ENCODE data around the gene RPL13A. TPM values are rescaled to one million over a fixed set of nuclear protein-coding genes. Genes with fewer than 3 reads are reported as not detected.
A peak's percentile ranks its signal among the peaks of the same experiment; 100 is the strongest.

Gene RPL13A
- polyA plus RNA-seq, 1 experiment = 2,322 TPM

DNA sequence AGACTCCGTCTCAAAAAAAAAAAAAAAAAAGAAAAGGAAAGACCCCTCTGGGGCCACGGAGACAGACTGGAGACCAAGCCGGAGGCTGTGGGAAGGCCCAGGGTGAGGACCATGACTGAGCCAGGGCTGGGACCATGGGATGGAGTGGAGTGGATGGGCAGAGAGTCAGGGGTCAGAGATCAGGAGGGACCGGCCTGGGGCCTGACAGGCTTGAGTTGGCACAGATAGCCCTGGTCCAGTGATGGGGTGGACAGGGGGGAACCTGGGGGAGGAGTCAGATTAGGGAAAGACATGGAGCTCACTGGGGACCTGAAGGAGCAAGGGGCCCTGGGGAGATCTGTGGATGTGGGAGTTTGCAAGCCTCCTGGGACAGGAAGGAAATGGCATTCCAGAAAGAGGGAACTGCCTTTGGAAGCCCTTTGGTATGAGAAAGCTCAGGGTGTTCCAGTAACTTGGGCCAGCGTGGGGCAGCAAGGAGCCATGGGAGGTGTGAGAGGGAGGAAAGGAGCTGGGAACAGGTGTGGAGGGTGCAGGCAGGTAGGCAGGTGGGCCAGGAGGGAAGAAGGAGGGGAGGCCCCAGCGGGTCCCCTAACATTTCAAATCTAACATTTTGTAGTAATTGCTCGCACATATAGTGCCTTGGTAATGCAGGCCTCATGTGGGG, 6.3 kb upstream of the RPL13A start:
- TF ChIP-seq, protein P1, sequence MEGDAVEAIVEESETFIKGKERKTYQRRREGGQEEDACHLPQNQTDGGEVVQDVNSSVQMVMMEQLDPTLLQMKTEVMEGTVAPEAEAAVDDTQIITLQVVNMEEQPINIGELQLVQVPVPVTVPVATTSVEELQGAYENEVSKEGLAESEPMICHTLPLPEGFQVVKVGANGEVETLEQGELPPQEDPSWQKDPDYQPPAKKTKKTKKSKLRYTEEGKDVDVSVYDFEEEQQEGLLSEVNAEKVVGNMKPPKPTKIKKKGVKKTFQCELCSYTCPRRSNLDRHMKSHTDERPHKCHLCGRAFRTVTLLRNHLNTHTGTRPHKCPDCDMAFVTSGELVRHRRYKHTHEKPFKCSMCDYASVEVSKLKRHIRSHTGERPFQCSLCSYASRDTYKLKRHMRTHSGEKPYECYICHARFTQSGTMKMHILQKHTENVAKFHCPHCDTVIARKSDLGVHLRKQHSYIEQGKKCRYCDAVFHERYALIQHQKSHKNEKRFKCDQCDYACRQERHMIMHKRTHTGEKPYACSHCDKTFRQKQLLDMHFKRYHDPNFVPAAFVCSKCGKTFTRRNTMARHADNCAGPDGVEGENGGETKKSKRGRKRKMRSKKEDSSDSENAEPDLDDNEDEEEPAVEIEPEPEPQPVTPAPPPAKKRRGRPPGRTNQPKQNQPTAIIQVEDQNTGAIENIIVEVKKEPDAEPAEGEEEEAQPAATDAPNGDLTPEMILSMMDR (IDR thresholded peaks at IDR 0.05; ENCODE audit: insufficient read depth, low read depth, low read length) = no peak
- Histone ChIP-seq H3K36me3 (ENCODE audit: control insufficient read depth, insufficient read depth, low read length) (no peaks in the 10 kb centered on the region), H3K4me3 (ENCODE audit: low read depth, low read length) (no peak overlapping the region), H3K27me3 (ENCODE audit: control insufficient read depth, insufficient read depth, low read length) (no peaks in the 10 kb centered on the region)
- ChIA-PET CTCF (interaction anchor here (0.9 kb wide), 1 partner anchor 66 kb away, joined by 3 read pairs; no protein-coding TSS in a partner anchor), POLR2A (no interaction called here)
- no peak for DNase-seq (ENCODE audit: low read depth)

DNA sequence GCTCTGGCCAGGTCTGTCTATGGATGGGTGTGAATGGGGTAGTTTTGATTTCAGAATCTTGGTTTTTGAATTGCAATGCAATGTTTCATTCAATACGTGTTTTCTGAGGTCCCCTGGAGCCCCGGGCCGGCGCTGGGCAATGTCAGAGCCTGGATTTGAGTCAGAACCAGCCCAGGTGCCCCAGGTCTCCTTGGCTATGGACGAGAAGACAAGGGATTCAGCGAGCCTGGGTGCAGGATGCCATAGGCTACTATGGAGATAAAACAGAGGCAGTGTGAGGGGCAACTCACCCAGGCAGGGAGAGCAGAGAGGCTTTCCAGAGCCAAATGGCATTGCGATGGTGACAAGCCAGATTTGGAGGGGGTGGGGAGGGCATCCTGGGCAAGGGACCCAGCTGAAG, 1.2 kb upstream of the RPL13A start:
- ChIA-PET CTCF (interaction anchor here (2.0 kb wide), 1 partner anchor 9 kb away, joined by 8 read pairs; no protein-coding TSS in a partner anchor), POLR2A (no interaction called here)
- Histone ChIP-seq H3K36me3 (ENCODE audit: control insufficient read depth, insufficient read depth, low read length) (peaks cover 22% of the 10 kb centered on the region), H3K4me3 (ENCODE audit: low read depth, low read length) (no peak overlapping the region), H3K27me3 (ENCODE audit: control insufficient read depth, insufficient read depth, low read length) (no peaks in the 10 kb centered on the region)
- no peak for DNase-seq (ENCODE audit: low read depth)
- TF ChIP-seq, protein P1 (IDR thresholded peaks at IDR 0.05; ENCODE audit: insufficient read depth, low read depth, low read length) = no peak

DNA sequence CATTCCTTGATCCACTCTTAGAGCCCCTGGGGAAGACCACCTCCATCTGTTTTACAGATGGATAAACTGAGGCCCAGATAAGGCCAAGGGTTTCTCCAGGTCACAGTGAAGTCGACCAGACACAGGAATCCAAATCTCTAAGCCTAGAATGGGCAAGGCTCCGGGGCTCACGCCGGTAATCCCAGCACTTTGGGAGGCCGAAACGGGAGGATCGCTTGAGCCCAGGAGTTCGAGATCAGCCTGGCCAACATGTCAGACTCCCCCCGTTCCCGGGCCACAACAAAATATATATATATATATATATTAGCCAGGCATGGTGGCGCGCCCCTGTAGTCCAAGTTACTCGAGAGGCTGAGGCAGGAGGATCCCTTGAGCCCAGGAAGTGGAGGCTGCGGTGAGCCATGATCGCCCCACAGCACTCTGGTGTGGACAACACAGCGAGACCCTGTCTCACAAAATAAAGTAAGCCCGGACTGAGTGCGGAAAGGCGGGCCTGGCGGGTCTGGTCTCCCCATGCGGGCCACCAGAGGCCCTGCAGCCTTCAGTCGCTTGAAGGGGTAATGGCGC, 615 bp upstream of the RPL13A start:
- Histone ChIP-seq H3K4me3 (ENCODE audit: low read depth, low read length) (no peak overlapping the region), H3K27me3 (ENCODE audit: control insufficient read depth, insufficient read depth, low read length) (no peaks in the 10 kb centered on the region), H3K36me3 (ENCODE audit: control insufficient read depth, insufficient read depth, low read length) (peaks cover 26% of the 10 kb centered on the region)
- ChIA-PET CTCF (interaction anchor here (2.0 kb wide), 1 partner anchor 10 kb away, joined by 8 read pairs; no protein-coding TSS in a partner anchor), POLR2A (no interaction called here)
- DNase-seq (ENCODE audit: low read depth) = no peak
- TF ChIP-seq, protein P1 (IDR thresholded peaks at IDR 0.05; ENCODE audit: insufficient read depth, low read depth, low read length) = no peak

DNA sequence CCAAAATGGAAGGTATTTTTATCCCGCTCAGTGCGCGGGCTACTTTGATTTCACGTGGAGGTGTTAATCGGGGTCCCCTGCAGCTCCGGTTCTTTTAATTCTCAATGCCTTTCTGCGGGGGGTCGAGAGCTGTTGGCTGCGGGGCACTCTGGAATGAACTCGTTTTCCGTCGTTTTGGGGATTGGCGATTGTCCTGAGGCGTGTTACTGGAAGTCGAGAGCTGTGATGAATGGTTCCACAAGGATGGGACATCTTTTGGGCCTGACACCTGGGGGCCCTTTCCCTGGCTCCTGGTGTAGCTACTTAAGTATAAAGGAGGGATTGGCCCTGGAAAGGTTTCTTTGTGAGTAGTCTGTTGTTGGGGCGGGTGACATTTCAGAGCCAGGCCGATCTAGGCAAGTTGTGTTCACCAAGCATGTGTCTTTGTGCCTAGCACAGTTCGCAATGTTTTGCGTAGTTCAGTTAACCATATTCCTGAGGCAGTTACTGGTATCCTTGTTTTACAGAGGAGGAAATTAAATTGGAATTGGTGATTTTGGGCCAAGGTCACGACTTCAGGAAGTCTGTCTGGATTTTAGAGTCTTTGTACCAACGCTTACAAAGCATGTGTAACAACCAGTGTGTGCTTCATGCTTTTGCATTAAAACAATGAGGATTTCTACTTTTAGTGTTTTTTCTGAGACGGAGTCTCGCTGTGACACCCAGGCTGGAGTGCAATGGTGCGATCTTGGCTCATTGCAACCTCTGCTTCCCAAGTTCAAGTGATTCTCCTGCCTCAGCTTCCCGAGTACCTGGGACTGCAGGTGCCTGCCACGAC, 846 bp downstream of the RPL13A start:
- no peak for DNase-seq (ENCODE audit: low read depth)
- no peaks in the 10 kb centered on the region for H3K27me3 ChIP-seq (ENCODE audit: control insufficient read depth, insufficient read depth, low read length)
- peaks cover 35% of the 10 kb centered on the region for H3K36me3 ChIP-seq (ENCODE audit: control insufficient read depth, insufficient read depth, low read length)
- ChIA-PET CTCF (interaction anchor here (0.5 to 1.2 kb wide), 3 partner anchors 23 to 262 kb away, joined by 3 to 4 read pairs (median 3); no protein-coding TSS in a partner anchor), POLR2A (interaction anchor here (1.1 kb wide), 1 partner anchor 154 kb away, joined by 5 read pairs; the partner anchor contains the start of gene SCAF1)
- TF ChIP-seq, protein P1 (IDR thresholded peaks at IDR 0.05; ENCODE audit: insufficient read depth, low read depth, low read length) = no peak
- H3K4me3 ChIP-seq (ENCODE audit: low read depth, low read length) = peak overlapping the region; percentile 97

Measured in BJ (cell line).